ENCODE data around the gene BAIAP2. TPM values are rescaled to one million over a fixed set of nuclear protein-coding genes. Genes with fewer than 3 reads are reported as not detected.
A peak's percentile ranks its signal among the peaks of the same experiment; 100 is the strongest.

BAIAP2 gene
- total and polyA plus RNA-seq, 2 of the 13 experiments (the other 11 are each of a cell fraction or from before 2014, with no cell fraction given): 22.5 to 24.0 TPM

DNA sequence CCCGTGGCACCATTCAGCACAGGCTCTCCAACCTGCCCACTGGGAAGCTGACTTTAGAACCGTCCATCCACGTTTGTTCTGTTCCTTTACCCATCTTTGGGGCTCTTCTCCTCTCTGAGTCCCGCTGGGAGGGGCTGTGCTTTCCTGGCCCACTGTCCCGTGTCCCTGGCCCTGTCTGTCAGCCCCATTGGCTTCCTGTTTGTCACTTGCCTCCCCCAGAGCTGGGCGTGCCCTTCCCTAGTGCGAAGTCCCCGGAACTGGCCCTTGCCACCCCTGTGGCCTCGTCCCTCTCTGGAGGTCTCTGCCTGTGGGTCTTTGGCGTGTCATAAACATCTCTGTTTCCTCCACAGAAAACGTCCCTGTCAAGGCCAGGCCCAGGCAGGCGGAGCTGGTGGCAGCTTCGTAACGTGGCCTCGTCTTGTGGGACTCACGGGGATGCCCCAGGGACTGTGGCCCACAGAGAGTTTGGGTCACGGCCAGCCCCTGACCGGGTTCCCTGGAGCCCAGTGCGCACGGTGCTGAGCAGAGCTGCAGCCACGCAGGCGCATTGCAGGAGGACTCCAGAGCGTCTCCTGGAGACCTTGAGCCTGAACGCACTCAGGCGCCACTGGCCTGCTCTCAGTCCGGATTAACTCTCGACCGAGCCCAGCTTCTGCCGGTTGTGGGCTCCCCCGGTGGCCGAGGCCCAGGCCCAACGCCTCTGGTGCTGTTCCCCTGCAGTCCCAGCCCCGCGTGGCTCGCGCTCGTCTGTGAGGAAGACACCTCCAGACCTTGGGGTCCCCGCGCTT lies 36.0 kb upstream of the BAIAP2 start (continued):
- TF ChIP-seq, protein P1, sequence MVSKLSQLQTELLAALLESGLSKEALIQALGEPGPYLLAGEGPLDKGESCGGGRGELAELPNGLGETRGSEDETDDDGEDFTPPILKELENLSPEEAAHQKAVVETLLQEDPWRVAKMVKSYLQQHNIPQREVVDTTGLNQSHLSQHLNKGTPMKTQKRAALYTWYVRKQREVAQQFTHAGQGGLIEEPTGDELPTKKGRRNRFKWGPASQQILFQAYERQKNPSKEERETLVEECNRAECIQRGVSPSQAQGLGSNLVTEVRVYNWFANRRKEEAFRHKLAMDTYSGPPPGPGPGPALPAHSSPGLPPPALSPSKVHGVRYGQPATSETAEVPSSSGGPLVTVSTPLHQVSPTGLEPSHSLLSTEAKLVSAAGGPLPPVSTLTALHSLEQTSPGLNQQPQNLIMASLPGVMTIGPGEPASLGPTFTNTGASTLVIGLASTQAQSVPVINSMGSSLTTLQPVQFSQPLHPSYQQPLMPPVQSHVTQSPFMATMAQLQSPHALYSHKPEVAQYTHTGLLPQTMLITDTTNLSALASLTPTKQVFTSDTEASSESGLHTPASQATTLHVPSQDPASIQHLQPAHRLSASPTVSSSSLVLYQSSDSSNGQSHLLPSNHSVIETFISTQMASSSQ (IDR thresholded peaks at IDR 0.05; ENCODE audit: low read depth): no peak
- TF ChIP-seq, protein P1 (CRISPR knock-in tag; IDR thresholded peaks at IDR 0.05; ENCODE audit: borderline replicate concordance): 0 out of 2 replicates have a peak, but pooled peaks have one; percentile 19
- TF ChIP-seq ZSCAN21 (CRISPR knock-in tag; IDR thresholded peaks at IDR 0.05; ENCODE audit: borderline replicate concordance): no peak

DNA sequence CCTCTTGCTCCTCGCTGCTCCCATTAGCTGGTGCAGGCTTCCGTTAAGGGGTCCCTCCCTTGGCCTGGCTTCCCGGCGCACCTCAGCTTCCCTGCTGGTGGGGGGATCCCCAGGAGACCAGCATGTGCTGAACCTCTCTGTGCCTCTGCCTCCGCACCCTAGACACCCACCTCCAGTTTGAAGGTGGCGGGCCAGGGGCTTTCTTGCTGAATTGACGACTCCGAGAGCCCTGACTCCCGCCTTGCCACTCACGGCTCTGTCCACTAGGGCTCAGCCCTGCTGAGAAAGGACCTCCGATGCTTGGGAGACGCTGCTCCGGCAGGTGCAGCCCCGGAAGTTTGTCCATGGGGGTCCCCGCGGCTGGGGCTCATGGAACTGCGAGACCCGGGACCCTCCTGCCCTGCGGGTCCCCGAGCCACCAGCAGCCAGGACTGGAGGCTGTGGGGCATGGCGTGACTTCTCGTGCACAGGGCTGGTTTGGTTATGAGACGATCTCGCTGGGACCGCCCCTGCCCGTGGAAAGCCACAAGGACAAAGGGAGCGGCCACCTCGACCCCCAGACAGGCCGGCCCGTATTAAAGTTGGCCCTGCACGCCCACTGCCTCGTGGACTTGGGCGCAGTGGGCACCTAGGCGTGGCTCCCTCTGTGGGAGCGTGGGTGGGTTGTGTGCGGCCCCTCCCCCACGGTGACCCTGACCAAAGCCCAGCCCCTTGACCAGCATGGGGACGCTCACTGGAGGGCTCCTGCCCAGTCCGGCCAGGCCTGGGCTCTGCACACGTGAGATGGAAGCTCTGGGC lies 35.2 kb upstream of the BAIAP2 start:
- no peak overlapping the region for H3K4me3 ChIP-seq (replicated peaks in 1 of 3; ENCODE audit: insufficient read depth in 1 of 3, low read depth in 2 of 3, low read length in 3 of 3)
- no peak overlapping the region for H3K9ac ChIP-seq (ENCODE audit: insufficient read depth, low read depth, low read length)
- no peak overlapping the region for H2AFZ ChIP-seq (ENCODE audit: low read length)
- DNase-seq (ENCODE audit: low spot score) (no peak), FAIRE-seq (no peak), ATAC-seq (no peak)
- peaks cover 37% of the 10 kb centered on the region for H3K4me1 ChIP-seq (ENCODE audit: insufficient read depth, low read length)
- no peak overlapping the region for H3K27ac ChIP-seq (ENCODE audit: extremely low read length, insufficient read depth, low read length)
- 0 out of 2 replicates have a peak, but pooled peaks cover 4% of the 10 kb centered on the region for H4K20me1 ChIP-seq (ENCODE audit: insufficient read depth, low read length)
- H3K9me3 ChIP-seq (ENCODE audit: low read length): no peaks in the 10 kb centered on the region
- peaks cover 30 to 47% of the 10 kb centered on the region in 2 experiments for H3K36me3 ChIP-seq (replicated peaks in 1 of 2; ENCODE audit: control insufficient read depth in 1 of 2, insufficient read depth in 2 of 2, low read length in 2 of 2)
- no TSS peak for BruUV-seq (replicated peaks)
- TF ChIP-seq ZFAT (CRISPR knock-in tag; conservative IDR thresholded peaks at IDR 0.05) (no peak), HNRNPK (IDR thresholded peaks at IDR 0.05; ENCODE audit: low read depth, low read length, poor library complexity, severe bottlenecking) (no peak), POLR2A (IDR thresholded peaks at IDR 0.05; ENCODE audit: insufficient read depth in 1 of 2, low read depth in 2 of 2, low read length in 2 of 2) (0 out of 4 replicates have a peak, but pooled peaks of 1 of the 2 experiments have one; percentile 11), MYNN (CRISPR knock-in tag; IDR thresholded peaks at IDR 0.05; ENCODE audit: low read depth) (no peak), ZNF333 (CRISPR knock-in tag; IDR thresholded peaks at IDR 0.05; ENCODE audit: borderline replicate concordance) (0 out of 2 replicates have a peak, but pooled peaks have one; percentile 19), AGO2 (optimal IDR thresholded peaks at IDR 0.05; ENCODE audit: low read depth, low read length) (peak; percentile 16), PITX1 (CRISPR knock-in tag; IDR thresholded peaks at IDR 0.05) (0 out of 2 replicates have a peak, but pooled peaks have one; percentile 14), RBFOX2 (IDR thresholded peaks at IDR 0.05; ENCODE audit: low read depth, low read length) (peak; percentile 56; the same call in 1 of the 2 replicates), HDAC6 (IDR thresholded peaks at IDR 0.05; ENCODE audit: low read depth, low read length) (no peak), ZKSCAN5 (CRISPR knock-in tag; IDR thresholded peaks at IDR 0.05) (no peak)
- intact Hi-C loops (cut with micrococcal nuclease; ENCODE audit: unreplicated experiment) (no loop called here), in situ Hi-C loops (cut with HindIII; ENCODE audit: extremely low pct_ligation_motif_present, low pct_unique_long_range_greater_than_20kb) (no loop called here)
- POLR2A ChIA-PET: interaction anchor here (1.2 to 2.0 kb wide), 2 partner anchors 9 to 13 kb away, joined by 5 to 10 read pairs; partner anchors contain the start of gene CHMP6
- no peaks in the 10 kb centered on the region for H3K79me2 ChIP-seq (ENCODE audit: insufficient read depth, low read length)
- H3K4me2 ChIP-seq (ENCODE audit: low read depth, low read length): no peak overlapping the region
- CTCF ChIA-PET (ENCODE audit: low intra/inter-chr PET ratio, low total read pairs): no interaction called here
- WGBS (ENCODE audit: low lambda C conversion rate): 97% methylated on average over 17 of the region's 40 CpGs
- peaks cover 5 to 24% of the 10 kb centered on the region in 2 experiments; a peak in 4 of 5 replicates for H3K27me3 ChIP-seq (ENCODE audit: control insufficient read depth in 1 of 2, insufficient read depth in 2 of 2, low read length in 2 of 2)
